ENCODE data around the gene MLLT11.

Gene MLLT11

DNA sequence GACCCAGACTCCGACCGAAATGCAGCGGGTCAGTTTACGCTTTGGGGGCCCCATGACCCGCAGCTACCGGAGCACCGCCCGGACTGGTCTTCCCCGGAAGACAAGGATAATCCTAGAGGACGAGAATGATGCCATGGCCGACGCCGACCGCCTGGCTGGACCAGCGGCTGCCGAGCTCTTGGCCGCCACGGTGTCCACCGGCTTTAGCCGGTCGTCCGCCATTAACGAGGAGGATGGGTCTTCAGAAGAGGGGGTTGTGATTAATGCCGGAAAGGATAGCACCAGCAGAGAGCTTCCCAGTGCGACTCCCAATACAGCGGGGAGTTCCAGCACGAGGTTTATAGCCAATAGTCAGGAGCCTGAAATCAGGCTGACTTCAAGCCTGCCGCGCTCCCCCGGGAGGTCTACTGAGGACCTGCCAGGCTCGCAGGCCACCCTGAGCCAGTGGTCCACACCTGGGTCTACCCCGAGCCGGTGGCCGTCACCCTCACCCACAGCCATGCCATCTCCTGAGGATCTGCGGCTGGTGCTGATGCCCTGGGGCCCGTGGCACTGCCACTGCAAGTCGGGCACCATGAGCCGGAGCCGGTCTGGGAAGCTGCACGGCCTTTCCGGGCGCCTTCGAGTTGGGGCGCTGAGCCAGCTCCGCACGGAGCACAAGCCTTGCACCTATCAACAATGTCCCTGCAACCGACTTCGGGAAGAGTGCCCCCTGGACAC lies 12.1 kb upstream of the MLLT11 start:
- H3K4me3 ChIP-seq (ENCODE audit: low read depth, low read length) = peak overlapping the region; percentile 70
- DNase-seq (ENCODE audit: low read depth, low spot score) = peak; percentile 63
- in situ Hi-C loops (cut with HindIII; ENCODE audit: low sequenced_read_pairs) = no loop called here
- TF ChIP-seq, protein P1, sequence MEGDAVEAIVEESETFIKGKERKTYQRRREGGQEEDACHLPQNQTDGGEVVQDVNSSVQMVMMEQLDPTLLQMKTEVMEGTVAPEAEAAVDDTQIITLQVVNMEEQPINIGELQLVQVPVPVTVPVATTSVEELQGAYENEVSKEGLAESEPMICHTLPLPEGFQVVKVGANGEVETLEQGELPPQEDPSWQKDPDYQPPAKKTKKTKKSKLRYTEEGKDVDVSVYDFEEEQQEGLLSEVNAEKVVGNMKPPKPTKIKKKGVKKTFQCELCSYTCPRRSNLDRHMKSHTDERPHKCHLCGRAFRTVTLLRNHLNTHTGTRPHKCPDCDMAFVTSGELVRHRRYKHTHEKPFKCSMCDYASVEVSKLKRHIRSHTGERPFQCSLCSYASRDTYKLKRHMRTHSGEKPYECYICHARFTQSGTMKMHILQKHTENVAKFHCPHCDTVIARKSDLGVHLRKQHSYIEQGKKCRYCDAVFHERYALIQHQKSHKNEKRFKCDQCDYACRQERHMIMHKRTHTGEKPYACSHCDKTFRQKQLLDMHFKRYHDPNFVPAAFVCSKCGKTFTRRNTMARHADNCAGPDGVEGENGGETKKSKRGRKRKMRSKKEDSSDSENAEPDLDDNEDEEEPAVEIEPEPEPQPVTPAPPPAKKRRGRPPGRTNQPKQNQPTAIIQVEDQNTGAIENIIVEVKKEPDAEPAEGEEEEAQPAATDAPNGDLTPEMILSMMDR (IDR thresholded peaks at IDR 0.05; ENCODE audit: low read depth, low read length) = no peak

DNA sequence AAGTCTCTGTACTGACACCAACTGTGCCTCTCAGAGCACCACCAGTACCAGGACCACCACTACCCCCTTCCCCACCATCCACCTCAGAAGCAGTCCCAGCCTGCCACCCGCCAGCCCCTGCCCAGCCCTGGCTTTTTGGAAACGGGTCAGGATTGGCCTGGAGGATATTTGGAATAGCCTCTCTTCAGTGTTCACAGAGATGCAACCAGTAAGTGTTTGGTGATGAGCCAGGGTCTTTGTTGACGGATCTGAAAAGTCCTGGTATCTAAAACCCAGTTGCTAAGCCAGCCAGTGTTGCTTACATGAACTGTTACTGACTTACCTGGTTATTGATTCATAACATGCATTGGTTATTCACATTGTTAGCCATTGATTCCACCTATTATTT lies 11.6 kb upstream of the MLLT11 start:
- TF ChIP-seq, protein P1 (IDR thresholded peaks at IDR 0.05; ENCODE audit: low read depth, low read length) = peak; percentile 59
- no peak for DNase-seq (ENCODE audit: low read depth, low spot score)
- in situ Hi-C loops (cut with HindIII; ENCODE audit: low sequenced_read_pairs) = no loop called here
- H3K4me3 ChIP-seq (ENCODE audit: low read depth, low read length) = peak overlapping the region; percentile 70

DNA sequence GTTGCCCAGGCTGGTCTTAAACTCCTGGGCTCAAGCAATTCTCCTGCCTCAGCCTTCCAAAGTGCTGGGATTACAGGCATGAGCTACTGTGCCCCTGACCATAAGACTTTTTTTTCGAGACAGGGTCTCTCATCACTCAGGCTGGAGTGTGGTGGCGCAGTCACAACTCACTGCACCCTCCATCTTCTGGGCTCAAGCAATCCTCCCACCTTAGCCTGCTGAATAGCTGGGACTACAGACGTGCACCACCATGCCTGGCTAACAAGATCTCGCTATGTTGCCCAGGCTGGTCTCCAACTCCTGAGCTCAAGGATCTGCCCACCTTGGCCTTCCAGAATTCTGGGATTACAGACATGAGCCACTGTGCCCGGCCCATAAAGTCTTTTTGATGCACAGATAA lies 10.7 kb upstream of the MLLT11 start:
- TF ChIP-seq, protein P1 (IDR thresholded peaks at IDR 0.05; ENCODE audit: low read depth, low read length) = no peak
- in situ Hi-C loops (cut with HindIII; ENCODE audit: low sequenced_read_pairs) = no loop called here
- DNase-seq (ENCODE audit: low read depth, low spot score) = no peak
- no peak overlapping the region for H3K4me3 ChIP-seq (ENCODE audit: low read depth, low read length)

DNA sequence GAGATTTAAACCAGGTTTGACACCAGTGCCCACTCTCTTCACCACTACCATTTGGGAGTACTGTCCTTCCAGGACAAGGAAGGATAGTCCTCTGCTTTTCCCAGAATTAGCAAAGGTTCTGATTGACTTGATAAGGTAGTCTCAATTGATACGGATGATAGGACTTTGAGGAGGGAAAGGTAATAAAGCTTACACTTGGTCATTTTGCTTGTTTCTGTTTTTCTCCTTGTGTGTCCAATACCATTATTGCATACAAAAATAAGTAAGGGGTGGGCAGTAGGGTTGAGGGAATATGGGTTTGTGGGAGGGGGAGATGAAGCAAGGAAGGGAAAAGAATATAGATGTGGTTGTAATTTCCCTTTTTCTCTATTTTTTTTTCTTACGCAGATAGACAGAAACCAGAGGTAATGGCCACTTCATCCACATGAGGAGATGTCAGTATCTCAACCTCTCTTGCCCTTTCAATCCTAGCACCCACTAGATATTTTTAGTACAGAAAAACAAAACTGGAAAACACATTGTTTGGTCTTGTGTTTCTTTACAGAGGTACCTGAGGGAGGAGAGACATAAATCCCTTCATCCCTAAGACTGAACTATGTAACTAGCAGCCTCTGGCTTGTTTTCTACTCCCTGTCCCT lies 10.0 kb upstream of the MLLT11 start:
- no peak overlapping the region for H3K4me3 ChIP-seq (ENCODE audit: low read depth, low read length)
- TF ChIP-seq, protein P1 (IDR thresholded peaks at IDR 0.05; ENCODE audit: low read depth, low read length) = no peak
- in situ Hi-C loops (cut with HindIII; ENCODE audit: low sequenced_read_pairs) = no loop called here
- no peak for DNase-seq (ENCODE audit: low read depth, low spot score)

DNA sequence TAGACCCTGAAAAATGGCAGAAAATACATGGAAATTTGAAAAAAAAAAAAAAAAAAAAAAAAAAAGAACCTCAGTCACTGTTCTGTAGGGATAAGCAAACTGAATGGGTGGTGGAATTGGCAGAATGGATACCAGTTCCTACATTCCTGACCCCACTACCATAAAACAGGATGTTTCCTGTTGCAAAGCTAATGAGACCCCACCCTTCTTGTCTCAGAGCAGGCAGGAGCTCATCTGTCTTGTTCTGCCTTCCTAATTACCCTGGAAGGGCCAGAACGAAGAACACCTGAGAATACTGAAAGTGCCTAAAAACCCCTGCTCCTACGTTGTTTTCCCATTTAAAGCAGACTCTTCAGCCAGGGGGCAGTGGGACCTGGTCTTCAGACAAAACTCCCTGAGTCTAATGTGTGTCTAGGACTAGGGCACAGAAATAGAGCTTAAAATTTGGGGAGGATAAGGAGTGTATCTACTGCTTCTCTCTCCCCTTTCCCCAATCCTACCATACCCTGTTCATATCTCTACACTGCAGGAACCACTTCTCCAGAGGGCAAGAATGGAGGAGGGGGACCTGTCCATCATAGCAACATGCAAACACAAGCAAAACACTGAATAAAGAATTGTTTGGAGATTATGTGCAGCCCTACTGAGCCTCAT lies 8.7 kb upstream of the MLLT11 start:
- TF ChIP-seq, protein P1 (IDR thresholded peaks at IDR 0.05; ENCODE audit: low read depth, low read length) = no peak
- DNase-seq (ENCODE audit: low read depth, low spot score) = no peak
- H3K4me3 ChIP-seq (ENCODE audit: low read depth, low read length) = no peak overlapping the region
- in situ Hi-C loops (cut with HindIII; ENCODE audit: low sequenced_read_pairs) = no loop called here

DNA sequence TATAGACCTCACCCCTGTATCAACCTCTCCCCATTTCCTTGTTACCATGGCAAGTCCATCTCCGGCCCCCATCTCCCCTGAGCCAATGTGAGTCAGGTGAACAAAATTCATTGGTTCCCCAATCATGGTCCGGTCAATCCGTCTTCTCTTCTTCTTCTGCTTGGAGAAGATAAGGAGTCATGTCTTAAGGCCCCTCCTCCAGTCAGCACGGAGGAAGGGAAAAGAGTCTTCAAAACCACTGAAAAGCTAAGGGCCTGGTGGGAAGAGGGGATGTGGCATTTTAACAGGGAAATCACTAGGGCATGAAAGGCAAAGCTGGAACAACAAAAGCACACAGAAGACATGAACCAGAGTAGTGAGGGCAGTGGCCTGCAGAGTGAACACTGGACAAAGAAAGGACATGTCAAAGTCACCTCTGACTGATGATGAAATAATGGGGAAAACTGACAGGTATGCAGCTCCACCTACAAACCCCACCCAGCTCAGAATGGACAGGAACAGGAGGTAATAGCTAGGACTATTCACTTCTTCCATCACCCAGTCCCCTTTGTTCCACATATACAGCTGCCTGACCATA lies 5.1 kb upstream of the MLLT11 start:
- no peak for DNase-seq (ENCODE audit: low read depth, low spot score)
- H3K4me3 ChIP-seq (ENCODE audit: low read depth, low read length) = no peak overlapping the region
- in situ Hi-C loops (cut with HindIII; ENCODE audit: low sequenced_read_pairs) = no loop called here
- TF ChIP-seq, protein P1 (IDR thresholded peaks at IDR 0.05; ENCODE audit: low read depth, low read length) = no peak
